ENCODE measurements around the gene VCAN.

VCAN gene

DNA sequence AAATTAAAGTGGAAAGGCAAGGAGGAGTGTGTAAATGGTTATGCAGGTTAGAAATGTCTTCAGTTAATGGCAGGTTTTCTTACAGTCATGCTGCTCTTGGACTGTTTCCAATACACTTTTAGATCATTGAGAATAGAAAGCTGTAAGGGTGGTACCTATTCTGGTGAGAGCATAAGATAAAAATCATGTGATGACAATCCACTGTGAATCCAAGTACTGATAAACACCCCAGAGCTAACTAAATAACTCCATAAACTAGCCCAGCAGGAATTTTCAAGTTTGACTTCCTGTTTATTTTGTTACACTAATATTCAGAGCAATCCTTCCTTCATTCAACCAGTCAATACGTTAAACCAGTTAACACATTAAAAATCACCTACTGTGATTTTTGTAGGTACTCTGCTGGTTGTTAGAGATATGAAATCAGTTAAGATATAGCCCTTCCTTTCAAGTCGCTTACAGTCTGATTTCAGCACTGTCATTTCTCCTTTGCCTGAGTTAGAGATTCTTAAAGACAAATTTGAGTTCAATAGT, 22.6 kb downstream of the VCAN start:
- TF ChIP-seq MYC (IDR thresholded peaks at IDR 0.05; ENCODE audit: low read depth, low read length) (no peak), CTCF (IDR thresholded peaks at IDR 0.05; ENCODE audit: low read depth, low read length) (no peak), POLR2A (IDR thresholded peaks at IDR 0.05; ENCODE audit: extremely low read depth, insufficient read length) (no peak)
- TF ChIP-seq, protein P1, sequence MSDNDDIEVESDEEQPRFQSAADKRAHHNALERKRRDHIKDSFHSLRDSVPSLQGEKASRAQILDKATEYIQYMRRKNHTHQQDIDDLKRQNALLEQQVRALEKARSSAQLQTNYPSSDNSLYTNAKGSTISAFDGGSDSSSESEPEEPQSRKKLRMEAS (IDR thresholded peaks at IDR 0.05; ENCODE audit: low read depth, low read length): no peak
- H3K4me3 ChIP-seq (ENCODE audit: low read depth, low read length): no peak overlapping the region
- DNase-seq (ENCODE audit: low read depth): no peak

DNA sequence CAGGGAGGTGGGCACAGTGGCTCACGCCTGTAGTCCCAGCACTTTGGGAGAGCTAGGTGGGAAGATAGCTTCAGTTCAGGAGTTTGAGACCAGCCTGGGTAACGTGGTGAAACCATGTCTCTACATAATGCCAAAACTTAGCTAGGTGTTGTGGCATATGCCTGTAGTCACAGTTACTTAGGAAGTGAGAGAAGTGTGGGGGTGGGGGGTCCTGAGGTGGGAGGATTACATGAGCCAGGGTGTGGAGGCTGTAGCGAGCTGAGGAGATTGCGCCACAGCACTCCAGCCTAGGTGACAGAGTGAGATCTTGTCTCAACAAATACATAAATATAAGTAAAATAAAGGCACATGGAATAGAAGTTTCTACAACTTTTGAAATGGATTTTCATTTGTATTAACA, 23.1 kb downstream of the VCAN start:
- H3K4me3 ChIP-seq (ENCODE audit: low read depth, low read length): no peak overlapping the region
- peak; percentile 37 for DNase-seq (ENCODE audit: low read depth)
- no peak for TF ChIP-seq MYC (IDR thresholded peaks at IDR 0.05; ENCODE audit: low read depth, low read length)
- TF ChIP-seq CTCF (IDR thresholded peaks at IDR 0.05; ENCODE audit: low read depth, low read length): no peak
- TF ChIP-seq, protein P1 (IDR thresholded peaks at IDR 0.05; ENCODE audit: low read depth, low read length): no peak
- no peak for TF ChIP-seq POLR2A (IDR thresholded peaks at IDR 0.05; ENCODE audit: extremely low read depth, insufficient read length)

GRCh38 chr5:83496626-83497025, 25.1 kb downstream of the VCAN start:
- TF ChIP-seq CTCF (IDR thresholded peaks at IDR 0.05; ENCODE audit: low read depth, low read length) (no peak), POLR2A (IDR thresholded peaks at IDR 0.05; ENCODE audit: extremely low read depth, insufficient read length) (no peak), MYC (IDR thresholded peaks at IDR 0.05; ENCODE audit: low read depth, low read length) (no peak)
- TF ChIP-seq, protein P1 (IDR thresholded peaks at IDR 0.05; ENCODE audit: low read depth, low read length): no peak
- no peak for DNase-seq (ENCODE audit: low read depth)
- no peak overlapping the region for H3K4me3 ChIP-seq (ENCODE audit: low read depth, low read length)

GRCh38 chr5:83498585-83498984, 27.0 kb downstream of the VCAN start:
- H3K4me3 ChIP-seq (ENCODE audit: low read depth, low read length): no peak overlapping the region
- no peak for DNase-seq (ENCODE audit: low read depth)
- TF ChIP-seq CTCF (IDR thresholded peaks at IDR 0.05; ENCODE audit: low read depth, low read length) (no peak), POLR2A (IDR thresholded peaks at IDR 0.05; ENCODE audit: extremely low read depth, insufficient read length) (no peak), MYC (IDR thresholded peaks at IDR 0.05; ENCODE audit: low read depth, low read length) (no peak)
- TF ChIP-seq, protein P1 (IDR thresholded peaks at IDR 0.05; ENCODE audit: low read depth, low read length): no peak

DNA sequence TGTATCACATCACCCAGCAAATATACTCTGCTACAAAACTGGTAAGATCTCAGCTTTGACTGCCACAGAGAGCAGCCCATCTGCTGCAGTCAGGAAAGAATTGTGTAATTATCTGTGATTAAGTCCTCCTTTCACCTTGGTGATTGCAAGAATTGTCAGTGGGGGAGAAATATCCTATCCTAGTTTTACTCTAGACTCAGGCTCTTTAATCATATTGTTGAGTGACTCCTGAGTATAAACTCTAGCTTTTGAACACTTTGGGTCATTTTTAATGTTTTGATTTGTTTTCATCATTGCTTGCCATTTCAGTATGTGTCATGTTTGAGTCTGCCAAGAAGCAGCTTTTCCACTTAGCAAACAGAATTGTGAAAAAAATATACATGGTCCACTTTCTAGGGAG, 32.1 kb downstream of the VCAN start:
- no peak overlapping the region for H3K4me3 ChIP-seq (ENCODE audit: low read depth, low read length)
- no peak for TF ChIP-seq MYC (IDR thresholded peaks at IDR 0.05; ENCODE audit: low read depth, low read length)
- TF ChIP-seq CTCF (IDR thresholded peaks at IDR 0.05; ENCODE audit: low read depth, low read length): no peak
- TF ChIP-seq POLR2A (IDR thresholded peaks at IDR 0.05; ENCODE audit: extremely low read depth, insufficient read length): no peak
- TF ChIP-seq, protein P1 (IDR thresholded peaks at IDR 0.05; ENCODE audit: low read depth, low read length): no peak
- no peak for DNase-seq (ENCODE audit: low read depth)

Measured in NB4 (cell line).